RWPE2 (cell line): ENCODE data around the gene NCOA3.

Experiments
- ATAC-seq: fragments of 200-7000 bp; cut with Tn5 transposase; 3 replicates; pipeline ENCODE4 v1.9.1; 2021; ENCODE audit warnings: low read depth
- DNase-seq: peaks from one replicate; pipeline ENCODE4 v3.0.0-alpha.2; 2020; ENCODE audit warnings: low spot score
- H3K27ac ChIP-seq: fragments of 450-650 bp; 2 replicates; pipeline ENCODE4 v1.5.1; 2017; ENCODE audit warnings: mild to moderate bottlenecking; ENCODE audit not compliant: poor library complexity, severe bottlenecking
- H3K27me3 ChIP-seq: fragments of 250-450 bp; sonication (Bioruptor Pico); 2 replicates; pipeline ENCODE4 v1.5.1; 2021; ENCODE audit warnings: mild to moderate bottlenecking, moderate library complexity; ENCODE audit not compliant: insufficient read depth, poor library complexity, severe bottlenecking
- H3K36me3 ChIP-seq: fragments of 250-450 bp; sonication (Bioruptor Pico); 2 replicates; pipeline ENCODE4 v1.5.1; 2020; ENCODE audit warnings: low read depth, mild to moderate bottlenecking, moderate library complexity
- H3K4me1 ChIP-seq: fragments of 250-450 bp; sonication (Bioruptor Pico); 2 replicates; pipeline ENCODE4 v1.5.1; 2021; ENCODE audit warnings: mild to moderate bottlenecking, moderate library complexity; ENCODE audit not compliant: insufficient read depth, poor library complexity, severe bottlenecking
- H3K4me3 ChIP-seq: fragments of 250-450 bp; sonication (Bioruptor Pico); 2 replicates; pipeline ENCODE4 v1.5.1; 2021; ENCODE audit warnings: mild to moderate bottlenecking, moderate library complexity; ENCODE audit not compliant: severe bottlenecking
- H3K9me3 ChIP-seq: fragments of 250-450 bp; sonication (Bioruptor Pico); 2 replicates; pipeline ENCODE4 v1.5.1; 2021; ENCODE audit warnings: mild to moderate bottlenecking, moderate library complexity; ENCODE audit not compliant: severe bottlenecking
- CTCF ChIP-seq: fragments of 450-650 bp; IDR thresholded peaks from one replicate; pipeline ENCODE4 v1.5.1; 2017; ENCODE audit warnings: mild to moderate bottlenecking, moderate library complexity; ENCODE audit not compliant: poor library complexity, severe bottlenecking

Gene NCOA3

GRCh38 chr20:47581090-47581489 is 79.4 kb downstream of the NCOA3 start:
- Histone ChIP-seq H3K4me3 (no peak overlapping the region), H3K9me3 (no peaks in the 10 kb centered on the region), H3K27ac (no peak overlapping the region), H3K27me3 (no peaks in the 10 kb centered on the region), H3K4me1 (peaks cover 35% of the 10 kb centered on the region), H3K36me3 (peaks cover 22% of the 10 kb centered on the region)
- no peak for DNase-seq
- no peak for ATAC-seq
- no peak for TF ChIP-seq CTCF

- TF ChIP-seq CTCF = no peak
- DNase-seq = no peak
- 0 out of 3 replicates have a peak, but pooled peaks have one; percentile 24 for ATAC-seq
- no peaks in the 10 kb centered on the region for H3K9me3 ChIP-seq
- H3K27me3 ChIP-seq = no peaks in the 10 kb centered on the region
- no peak overlapping the region for H3K4me3 ChIP-seq
- peaks cover 27% of the 10 kb centered on the region for H3K4me1 ChIP-seq
- no peak overlapping the region for H3K27ac ChIP-seq
- H3K36me3 ChIP-seq = peaks cover 43% of the 10 kb centered on the region
Observed at GRCh38 chr20:47583551-47583950, 81.9 kb downstream of the NCOA3 start.

- Histone ChIP-seq H3K27me3 (no peaks in the 10 kb centered on the region), H3K36me3 (peaks cover 60% of the 10 kb centered on the region), H3K4me3 (no peak overlapping the region), H3K4me1 (peaks cover 22% of the 10 kb centered on the region), H3K9me3 (no peaks in the 10 kb centered on the region), H3K27ac (no peak overlapping the region)
- DNase-seq (no peak), ATAC-seq (no peak)
- no peak for TF ChIP-seq CTCF
Observed at GRCh38 chr20:47585087-47585747, 83.5 kb downstream of the NCOA3 start.

GRCh38 chr20:47586649-47587294 is 85.1 kb downstream of the NCOA3 start:
- Histone ChIP-seq H3K9me3 (no peaks in the 10 kb centered on the region), H3K27ac (peak overlapping the region; percentile 2), H3K27me3 (no peaks in the 10 kb centered on the region), H3K36me3 (peaks cover 62% of the 10 kb centered on the region), H3K4me1 (peaks cover 22% of the 10 kb centered on the region), H3K4me3 (no peak overlapping the region)
- no peak for DNase-seq
- peak; percentile 58 for ATAC-seq
- no peak for TF ChIP-seq CTCF

GRCh38 chr20:47588158-47588557 is 86.5 kb downstream of the NCOA3 start:
- no peaks in the 10 kb centered on the region for H3K9me3 ChIP-seq
- H3K27me3 ChIP-seq = no peaks in the 10 kb centered on the region
- no peak overlapping the region for H3K27ac ChIP-seq
- ATAC-seq = no peak
- H3K36me3 ChIP-seq = peaks cover 58% of the 10 kb centered on the region
- H3K4me1 ChIP-seq = peaks cover 16% of the 10 kb centered on the region
- no peak overlapping the region for H3K4me3 ChIP-seq
- no peak for TF ChIP-seq CTCF
- DNase-seq = no peak
